Measurements from ENCODE around the gene SYVN1.

The SYVN1 gene

GRCh38 chr11:65103476-65103875 lies 30.8 kb downstream of the SYVN1 start:
- Histone ChIP-seq H3K9me2 (replicated peaks; ENCODE audit: low read depth, low read length) (no peaks in the 10 kb centered on the region), H3K4me3 (ENCODE audit: low read length, poor library complexity, severe bottlenecking) (no peak overlapping the region), H4K20me1 (ENCODE audit: insufficient read depth, low read length, poor library complexity, severe bottlenecking) (no peaks in the 10 kb centered on the region), H3K79me2 (ENCODE audit: insufficient read depth, low read length) (peaks cover 29% of the 10 kb centered on the region), H3K4me2 (ENCODE audit: low read depth, low read length, poor library complexity, severe bottlenecking) (no peak overlapping the region), H3K4me1 (ENCODE audit: insufficient read depth, low read length, poor library complexity, severe bottlenecking) (peaks cover 6% of the 10 kb centered on the region), H3F3A (ENCODE audit: low read depth) (no peaks in the 10 kb centered on the region), H3K9me3 (ENCODE audit: insufficient read depth, low read depth, low read length) (no peaks in the 10 kb centered on the region), H3K36me3 (ENCODE audit: insufficient read depth, low read length) (no peaks in the 10 kb centered on the region; the same call in 1 of the 2 replicates), H2AFZ (ENCODE audit: low read length) (no peak overlapping the region), H3K27me3 (ENCODE audit: insufficient read depth, low read length, poor library complexity, severe bottlenecking) (no peaks in the 10 kb centered on the region), H3K9ac (ENCODE audit: low read depth, low read length, poor library complexity, severe bottlenecking) (no peak overlapping the region)
- TF ChIP-seq CTCF (conservative IDR thresholded peaks at IDR 0.05; ENCODE audit: low read length) (no peak), EZH2phosphoT487 (IDR thresholded peaks at IDR 0.05; ENCODE audit: borderline replicate concordance) (no peak)

GRCh38 chr11:65102142-65103095 lies 31.9 kb downstream of the SYVN1 start:
- Histone ChIP-seq H3K9ac (ENCODE audit: low read depth, low read length, poor library complexity, severe bottlenecking) (no peak overlapping the region), H3K9me3 (ENCODE audit: insufficient read depth, low read depth, low read length) (no peaks in the 10 kb centered on the region), H3K36me3 (ENCODE audit: insufficient read depth, low read length) (no peaks in the 10 kb centered on the region), H3K27me3 (ENCODE audit: insufficient read depth, low read length, poor library complexity, severe bottlenecking) (no peaks in the 10 kb centered on the region), H3K4me3 (ENCODE audit: low read length, poor library complexity, severe bottlenecking) (no peak overlapping the region), H4K20me1 (ENCODE audit: insufficient read depth, low read length, poor library complexity, severe bottlenecking) (peaks cover 2% of the 10 kb centered on the region), H3K4me2 (ENCODE audit: low read depth, low read length, poor library complexity, severe bottlenecking) (no peak overlapping the region), H3K9me2 (replicated peaks; ENCODE audit: low read depth, low read length) (no peaks in the 10 kb centered on the region), H2AFZ (ENCODE audit: low read length) (no peak overlapping the region), H3K4me1 (ENCODE audit: insufficient read depth, low read length, poor library complexity, severe bottlenecking) (peaks cover 14% of the 10 kb centered on the region), H3K79me2 (ENCODE audit: insufficient read depth, low read length) (peaks cover 40% of the 10 kb centered on the region), H3F3A (ENCODE audit: low read depth) (no peaks in the 10 kb centered on the region)
- no peak for TF ChIP-seq CTCF (conservative IDR thresholded peaks at IDR 0.05; ENCODE audit: low read length)
- TF ChIP-seq EZH2phosphoT487 (IDR thresholded peaks at IDR 0.05; ENCODE audit: borderline replicate concordance): no peak

- H3K4me2 ChIP-seq (ENCODE audit: low read depth, low read length, poor library complexity, severe bottlenecking): no peak overlapping the region
- no peak overlapping the region for H2AFZ ChIP-seq (ENCODE audit: low read length)
- no peaks in the 10 kb centered on the region for H3K9me3 ChIP-seq (ENCODE audit: insufficient read depth, low read depth, low read length)
- no peak overlapping the region for H3K9ac ChIP-seq (ENCODE audit: low read depth, low read length, poor library complexity, severe bottlenecking)
- H3K27me3 ChIP-seq (ENCODE audit: insufficient read depth, low read length, poor library complexity, severe bottlenecking): no peaks in the 10 kb centered on the region
- no peaks in the 10 kb centered on the region for H3F3A ChIP-seq (ENCODE audit: low read depth)
- peaks cover 24% of the 10 kb centered on the region for H3K4me1 ChIP-seq (ENCODE audit: insufficient read depth, low read length, poor library complexity, severe bottlenecking)
- H3K79me2 ChIP-seq (ENCODE audit: insufficient read depth, low read length): peaks cover 49% of the 10 kb centered on the region
- H3K4me3 ChIP-seq (ENCODE audit: low read length, poor library complexity, severe bottlenecking): no peak overlapping the region
- H3K9me2 ChIP-seq (replicated peaks; ENCODE audit: low read depth, low read length): no peaks in the 10 kb centered on the region
- H4K20me1 ChIP-seq (ENCODE audit: insufficient read depth, low read length, poor library complexity, severe bottlenecking): peaks cover 14% of the 10 kb centered on the region
- no peaks in the 10 kb centered on the region for H3K36me3 ChIP-seq (ENCODE audit: insufficient read depth, low read length)
- TF ChIP-seq EZH2phosphoT487 (IDR thresholded peaks at IDR 0.05; ENCODE audit: borderline replicate concordance) (no peak), CTCF (conservative IDR thresholded peaks at IDR 0.05; ENCODE audit: low read length) (peak; percentile 28; the same call in 1 of the 2 replicates)
Measured at GRCh38 chr11:65100674-65101350, 33.5 kb downstream of the SYVN1 start.

Data from Loucy (cell line).